Measurements from ENCODE around the gene HPSE2. TPM values are rescaled to one million over a fixed set of nuclear protein-coding genes. Genes with fewer than 3 reads are reported as not detected.

The HPSE2 gene
- total RNA-seq, 2 donors from 2014 or later: 2.4 to 4.7 TPM

DNA sequence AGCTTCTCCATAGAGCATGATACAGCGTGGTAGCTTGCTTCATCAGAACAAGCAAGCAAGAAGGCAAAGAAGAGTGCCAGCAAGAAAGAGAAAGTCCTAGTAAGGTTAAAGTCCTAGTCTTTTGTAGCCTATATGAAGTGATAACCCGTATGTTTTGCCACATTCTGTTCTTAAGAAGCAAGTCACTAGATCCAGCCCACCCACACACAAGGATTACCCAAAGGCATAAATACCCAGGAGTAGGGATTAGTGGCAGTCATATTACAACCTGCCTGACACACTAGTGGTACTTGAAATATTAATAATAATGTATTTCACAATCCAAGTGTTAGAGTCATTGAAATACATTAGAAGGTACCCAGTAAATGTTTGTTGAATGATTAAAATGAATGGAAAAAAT is 285.5 kb downstream of the HPSE2 start:
- DNase-seq (ENCODE audit: low spot score): no peak
- 53% methylated on average over 2 of the region's 2 CpGs for WGBS
- intact Hi-C loops (cut with DNase I): loop anchor here (10.0 kb wide), 1 partner anchor 285 kb away; the partner anchor contains the start of gene HPSE2

GRCh38 chr10:98949306-98949705 is 286.3 kb downstream of the HPSE2 start:
- Histone ChIP-seq H3K9me3 (no peaks in the 10 kb centered on the region), H3K4me1 (replicated peaks) (no peaks in the 10 kb centered on the region)

More for the DNA sequence above, 285.5 kb downstream of the HPSE2 start:
- Histone ChIP-seq H3K9me3 (no peaks in the 10 kb centered on the region), H3K27me3 (replicated peaks; ENCODE audit: insufficient read depth) (no peaks in the 10 kb centered on the region), H3K36me3 (no peaks in the 10 kb centered on the region), H3K27ac (no peak overlapping the region), H3K4me3 (no peak overlapping the region), H3K4me1 (replicated peaks) (no peaks in the 10 kb centered on the region)
- TF ChIP-seq POLR2AphosphoS5 (IDR thresholded peaks at IDR 0.05) (no peak), POLR2A (IDR thresholded peaks at IDR 0.05) (no peak), CTCF (IDR thresholded peaks at IDR 0.05) (no peak)

DNA sequence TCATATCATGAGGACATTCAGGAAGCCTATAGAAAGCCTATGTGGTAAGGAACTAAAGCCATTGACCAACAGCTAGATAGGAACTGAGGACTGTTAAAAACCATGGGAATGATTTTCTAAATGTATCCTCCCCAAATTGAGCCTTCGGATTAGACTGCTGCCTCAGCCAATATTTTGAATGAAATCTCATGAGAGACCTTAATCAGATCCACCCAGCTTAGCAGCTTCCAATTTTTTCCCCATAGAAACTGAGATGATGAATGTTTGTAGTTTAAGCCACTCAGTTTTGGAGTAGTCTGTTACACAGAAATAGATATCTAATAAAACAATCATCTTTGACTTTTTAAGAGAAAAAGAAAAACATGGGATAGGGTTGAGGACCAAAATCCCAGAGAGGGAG is 292.0 kb downstream of the HPSE2 start:
- intact Hi-C loops (cut with DNase I): no loop called here
- TF ChIP-seq POLR2A (IDR thresholded peaks at IDR 0.05) (no peak), POLR2AphosphoS5 (IDR thresholded peaks at IDR 0.05) (no peak), CTCF (IDR thresholded peaks at IDR 0.05) (no peak)
- WGBS: 83% methylated on average over 1 of the region's 1 CpG
- no peak overlapping the region for H3K27ac ChIP-seq
- no peaks in the 10 kb centered on the region for H3K36me3 ChIP-seq
- H3K4me3 ChIP-seq: no peak overlapping the region
- H3K27me3 ChIP-seq (replicated peaks; ENCODE audit: insufficient read depth): no peaks in the 10 kb centered on the region
- H3K9me3 ChIP-seq: no peaks in the 10 kb centered on the region
- DNase-seq (ENCODE audit: low spot score): no peak
- H3K4me1 ChIP-seq (replicated peaks): no peaks in the 10 kb centered on the region

More at GRCh38 chr10:98949306-98949705, 286.3 kb downstream of the HPSE2 start:
- no peak overlapping the region for H3K4me3 ChIP-seq
- intact Hi-C loops (cut with DNase I): no loop called here
- no peaks in the 10 kb centered on the region for H3K36me3 ChIP-seq
- no peak for DNase-seq (ENCODE audit: low spot score)
- no peak overlapping the region for H3K27ac ChIP-seq
- no peak for TF ChIP-seq POLR2AphosphoS5 (IDR thresholded peaks at IDR 0.05)
- no peaks in the 10 kb centered on the region for H3K27me3 ChIP-seq (replicated peaks; ENCODE audit: insufficient read depth)

DNA sequence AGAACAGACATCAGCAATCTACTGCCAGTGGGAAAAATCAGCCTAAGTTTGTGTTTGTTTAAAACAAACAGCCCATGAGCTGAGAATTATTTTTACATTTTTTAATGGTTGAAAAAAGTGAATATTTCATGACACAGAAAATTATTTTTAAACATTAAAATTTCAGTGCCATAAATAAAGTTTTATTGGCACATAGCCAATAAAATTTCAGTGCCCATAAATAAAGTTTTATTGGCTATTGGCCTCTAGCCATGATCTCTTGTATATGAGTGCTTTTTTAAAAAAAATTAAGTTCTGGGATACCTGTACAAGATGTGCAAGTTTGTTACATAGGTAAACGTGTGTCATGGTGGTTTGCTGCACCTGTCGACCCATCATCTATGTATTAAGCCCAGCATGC is 305.9 kb downstream of the HPSE2 start:
- intact Hi-C loops (cut with DNase I): no loop called here
- H3K27ac ChIP-seq: no peak overlapping the region
- 68% methylated on average over 2 of the region's 2 CpGs for WGBS
- no peak for DNase-seq (ENCODE audit: low spot score)
- H3K27me3 ChIP-seq (replicated peaks; ENCODE audit: insufficient read depth): no peaks in the 10 kb centered on the region
- H3K4me3 ChIP-seq: no peak overlapping the region
- TF ChIP-seq CTCF (IDR thresholded peaks at IDR 0.05): no peak
- no peaks in the 10 kb centered on the region for H3K36me3 ChIP-seq
- H3K9me3 ChIP-seq: no peaks in the 10 kb centered on the region
- no peaks in the 10 kb centered on the region for H3K4me1 ChIP-seq (replicated peaks)

DNA sequence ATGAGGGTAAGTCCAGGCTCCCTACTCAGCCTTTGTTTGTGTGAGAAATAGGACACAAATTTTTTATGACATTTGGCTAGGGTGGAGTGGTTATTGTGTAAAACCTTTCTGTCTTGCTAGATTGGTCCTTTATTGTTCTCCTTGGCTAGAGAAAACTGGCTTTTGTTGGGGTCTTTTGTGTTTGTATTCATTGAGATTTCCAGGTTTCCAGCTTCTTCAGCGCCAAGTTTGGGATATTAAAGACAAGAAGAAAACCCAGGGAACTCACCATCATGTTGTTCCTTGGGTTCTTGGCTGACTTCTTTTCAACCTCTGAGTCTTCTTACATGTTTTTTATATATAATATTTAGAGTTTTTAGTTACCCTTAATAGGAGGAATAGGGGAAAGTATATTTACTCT is 310.0 kb downstream of the HPSE2 start:
- Histone ChIP-seq H3K27ac (no peak overlapping the region), H3K36me3 (no peaks in the 10 kb centered on the region), H3K4me1 (replicated peaks) (no peaks in the 10 kb centered on the region), H3K27me3 (replicated peaks; ENCODE audit: insufficient read depth) (no peaks in the 10 kb centered on the region), H3K4me3 (no peak overlapping the region), H3K9me3 (no peaks in the 10 kb centered on the region)
- 56% methylated on average over 1 of the region's 1 CpG for WGBS
- intact Hi-C loops (cut with DNase I): no loop called here
- DNase-seq (ENCODE audit: low spot score): no peak
- TF ChIP-seq POLR2AphosphoS5 (IDR thresholded peaks at IDR 0.05): no peak
- no peak for TF ChIP-seq CTCF (IDR thresholded peaks at IDR 0.05)
- TF ChIP-seq POLR2A (IDR thresholded peaks at IDR 0.05): no peak
